Right lobe of liver (tissue), 6 donors: ENCODE measurements around the gene YARS1. TPM values are rescaled to one million over a fixed set of nuclear protein-coding genes. Genes with fewer than 3 reads are reported as not detected.
"Not testable (repeated sequence)": the region's sequence is repeated elsewhere in the genome, so short reads cannot be mapped to it uniquely, and the experiment has no call there.

Experiments
- ATAC-seq, 4 donors: fragments of 200-7000 bp; cut with Tn5 transposase; one replicate each; pipeline ENCODE4 v1.9.1; 2020; ENCODE audit warnings: mild to moderate bottlenecking in 4 of 4, moderate library complexity in 4 of 4
- DNase-seq, 3 donors: peaks; one replicate each; pipeline ENCODE4 v3.0.0-alpha.2; 2020
- H3K27ac ChIP-seq, 3 donors: fragments of 200-600 bp; one replicate each; pipeline ENCODE4 v1.8.0; 2022
- H3K27me3 ChIP-seq, 2 donors: fragments of 200-600 bp; one replicate each; pipeline ENCODE4 v1.8.0; 2022
- H3K36me3 ChIP-seq, 4 donors: fragments of 200-600 bp; sonication (generic) in 1 of 4; one replicate each; pipeline versions ENCODE4 v1.5.1 to v1.8.0; 2017 to 2022; ENCODE audit warnings: control low read depth in 1 of 4
- H3K4me1 ChIP-seq, 4 donors: fragments of 200-600 bp; sonication (generic) in 1 of 4; one replicate each; pipeline versions ENCODE4 v1.5.1 to v1.8.0; 2017 to 2022; ENCODE audit warnings: control low read depth in 1 of 4
- H3K4me3 ChIP-seq, 3 donors: fragments of 200-600 bp; one replicate each; pipeline ENCODE4 v1.8.0; 2022
- H3K9me3 ChIP-seq, 4 donors: fragments of 200-600 bp; sonication (generic) in 1 of 4; one replicate each; pipeline versions ENCODE4 v1.5.1 to v1.8.0; 2017 to 2022; ENCODE audit warnings: control low read depth in 1 of 4
- POLR2A ChIP-seq: fragments of 450-650 bp; IDR thresholded peaks from one replicate; pipeline ENCODE4 v1.6.1; 2017; ENCODE audit warnings: antibody characterized with exemption, mild to moderate bottlenecking
- WGBS: methylation state at CpG from one replicate; pipeline ENCODE4 v1.1.6; 2018; ENCODE audit warnings: low coverage, low lambda C conversion rate; ENCODE audit not compliant: insufficient coverage; ENCODE audit errors: missing lambda C conversion rate; 5-methylcytosine and 5-hydroxymethylcytosine counted together
- intact Hi-C, 2 donors: fragments of 100-400 bp; cut with DNase I; formaldehyde crosslinking; loops; one replicate each; pipeline versions ENCODE4 v1.11.2 to v1.14.1; 2022
- total RNA-seq, 6 experiments: library from RNA; depleted of rRNA in 2 of 6; stranded (reverse); fragments of >200 nt in 2 of 6; fragmentation: NEBNext Ultra II Directional in 3 of 6; extraction: Animal tissue kit (Norgen Biotek cat#: 25700) in 3 of 6; gene quantifications; one replicate each; pipeline versions ENCODE4 v1.1.0 to v1.2.4, GENCODE V29; 2016 to 2023
- TF ChIP-seq, protein P1 (sequence below), 4 donors: fragments of 200-600 bp in 3 of 4; fragments of 450-650 bp in 1 of 4; IDR thresholded peaks; one replicate each; pipeline versions ENCODE4 v1.5.1 to v1.8.0; 2016 to 2022; ENCODE audit warnings: antibody characterized with exemption in 4 of 4, mild to moderate bottlenecking in 2 of 4
- donor health status: DM: no; HTN: yes; CAD: no.
- donor health status: DM: no; HTN: no; CAD: no.
- donor health status: DM: no; HTN: no; CAD: no.
- donor health status: DM: no; HTN: yes; CAD: no.
- donor health status: DM: no; HTN: yes; CAD: no.

Gene YARS1
- total RNA-seq, 6 experiments from 2014 or later: 37.4 to 84.3 (median 53.5) TPM

DNA sequence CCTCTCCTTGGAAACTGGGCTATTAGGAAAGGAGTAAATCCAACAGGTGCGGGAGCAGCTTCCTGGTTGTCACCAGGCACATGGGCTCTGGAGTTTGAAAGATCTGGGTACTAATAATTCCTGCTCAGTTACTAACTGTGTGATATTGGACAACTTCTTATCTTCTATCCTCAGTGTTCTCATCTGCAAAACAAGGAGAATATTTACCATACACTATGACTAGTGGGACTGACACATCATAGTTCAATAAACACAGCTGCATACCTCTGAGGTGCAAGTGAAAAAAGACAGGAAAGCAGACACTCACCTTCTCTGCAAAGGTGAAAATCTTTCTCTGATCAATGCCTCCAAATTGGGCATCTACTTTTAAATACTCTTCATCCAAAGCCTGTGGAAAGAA, 19.7 kb downstream of the YARS1 start:
- Histone ChIP-seq H3K27me3 (no peaks in the 10 kb centered on the region), H3K4me3 (no peak overlapping the region), H3K4me1 (no peaks in the 10 kb centered on the region), H3K27ac (no peak overlapping the region), H3K36me3 (peaks cover 6 to 46% (median 14%) of the 10 kb centered on the region in 4 donors), H3K9me3 (no peaks in the 10 kb centered on the region)
- ATAC-seq (no peak), DNase-seq (no peak)
- no CpG with 5 or more reads among the region's 1 CpG for WGBS
- no peak for TF ChIP-seq POLR2A
- TF ChIP-seq, protein P1, sequence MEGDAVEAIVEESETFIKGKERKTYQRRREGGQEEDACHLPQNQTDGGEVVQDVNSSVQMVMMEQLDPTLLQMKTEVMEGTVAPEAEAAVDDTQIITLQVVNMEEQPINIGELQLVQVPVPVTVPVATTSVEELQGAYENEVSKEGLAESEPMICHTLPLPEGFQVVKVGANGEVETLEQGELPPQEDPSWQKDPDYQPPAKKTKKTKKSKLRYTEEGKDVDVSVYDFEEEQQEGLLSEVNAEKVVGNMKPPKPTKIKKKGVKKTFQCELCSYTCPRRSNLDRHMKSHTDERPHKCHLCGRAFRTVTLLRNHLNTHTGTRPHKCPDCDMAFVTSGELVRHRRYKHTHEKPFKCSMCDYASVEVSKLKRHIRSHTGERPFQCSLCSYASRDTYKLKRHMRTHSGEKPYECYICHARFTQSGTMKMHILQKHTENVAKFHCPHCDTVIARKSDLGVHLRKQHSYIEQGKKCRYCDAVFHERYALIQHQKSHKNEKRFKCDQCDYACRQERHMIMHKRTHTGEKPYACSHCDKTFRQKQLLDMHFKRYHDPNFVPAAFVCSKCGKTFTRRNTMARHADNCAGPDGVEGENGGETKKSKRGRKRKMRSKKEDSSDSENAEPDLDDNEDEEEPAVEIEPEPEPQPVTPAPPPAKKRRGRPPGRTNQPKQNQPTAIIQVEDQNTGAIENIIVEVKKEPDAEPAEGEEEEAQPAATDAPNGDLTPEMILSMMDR (IDR thresholded peaks at IDR 0.05): no peak
- intact Hi-C loops: no loop called here

DNA sequence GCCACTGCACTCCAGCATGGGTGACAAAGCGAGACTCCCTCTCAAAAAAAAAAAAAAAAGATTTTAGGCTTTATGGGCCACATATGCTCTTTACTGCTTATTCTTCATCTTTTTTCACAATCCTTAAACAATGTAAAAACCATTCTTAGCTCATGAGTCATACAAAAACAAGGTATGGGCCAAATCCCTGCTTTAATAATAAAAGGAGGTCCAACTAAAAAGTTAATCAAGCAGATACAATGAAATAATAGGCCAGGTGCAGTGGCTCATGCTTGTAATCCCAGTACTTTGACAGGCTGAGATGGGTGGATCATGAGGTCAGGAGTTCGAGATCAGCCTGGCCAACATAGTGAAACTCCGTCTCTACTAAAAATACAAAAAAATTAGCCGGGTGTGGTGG, 21.4 kb downstream of the YARS1 start:
- H3K9me3 ChIP-seq, ATAC-seq, H3K27ac ChIP-seq, H3K27me3 ChIP-seq, H3K4me3 ChIP-seq, DNase-seq, H3K4me1 ChIP-seq, intact Hi-C loops: not testable (repeated sequence)
- 100% methylated on average over 3 of the region's 4 CpGs for WGBS
- H3K36me3 ChIP-seq: peaks cover 7 to 52% (median 18%) of the 10 kb centered on the region in 4 donors

DNA sequence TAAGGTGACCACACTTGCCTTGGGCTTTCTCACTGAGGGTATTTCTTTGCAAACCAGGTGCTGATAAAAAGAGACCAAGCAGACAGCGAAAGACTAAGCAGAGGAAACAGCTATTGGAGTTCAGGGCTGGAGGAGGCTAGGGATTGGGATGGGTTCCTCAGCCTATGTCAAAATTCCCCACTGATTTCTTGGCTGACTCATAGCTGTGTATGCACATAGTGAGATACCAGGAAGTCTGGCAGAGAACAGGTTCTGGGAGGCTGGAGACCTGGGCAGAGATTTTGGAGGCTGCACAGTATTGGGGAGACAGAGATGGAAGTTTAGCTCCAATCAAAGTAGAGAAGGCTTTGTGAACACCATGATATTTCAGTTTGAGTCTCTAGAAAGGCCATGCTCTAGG, 25.3 kb downstream of the YARS1 start:
- H3K9me3 ChIP-seq: no peaks in the 10 kb centered on the region
- ATAC-seq (peak in 1 of 4 donors; percentile 39), DNase-seq (no peak)
- H3K36me3 ChIP-seq: peaks cover 0 to 58% (median 21%) of the 10 kb centered on the region in 4 donors
- H3K27me3 ChIP-seq: no peaks in the 10 kb centered on the region
- H3K27ac ChIP-seq: no peak overlapping the region
- no peak overlapping the region for H3K4me3 ChIP-seq
- 100% methylated on average over 1 of the region's 1 CpG for WGBS
- intact Hi-C loops: no loop called here
- no peak for TF ChIP-seq POLR2A
- TF ChIP-seq, protein P1 (IDR thresholded peaks at IDR 0.05): no peak
- no peaks in the 10 kb centered on the region for H3K4me1 ChIP-seq

DNA sequence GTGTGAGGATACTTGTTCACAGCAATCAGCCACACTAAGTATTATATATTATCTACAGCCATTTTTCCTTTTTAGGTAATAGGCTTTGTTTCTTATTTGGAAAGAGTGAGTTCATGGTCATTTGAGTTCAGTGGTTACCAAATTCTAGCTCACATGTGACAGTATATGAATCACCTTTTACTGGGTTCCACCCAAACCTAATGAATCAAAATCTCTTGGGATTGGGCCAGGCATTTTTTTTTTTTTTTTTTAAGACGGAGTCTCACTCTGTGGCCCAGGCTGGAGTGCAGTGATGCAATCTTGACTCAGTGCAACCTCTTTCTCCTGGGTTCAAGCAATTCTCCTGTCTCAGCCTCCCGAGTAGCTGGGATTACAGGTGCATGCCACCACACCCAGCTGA, 27.8 kb downstream of the YARS1 start:
- DNase-seq, H3K4me1 ChIP-seq, H3K9me3 ChIP-seq, H3K27me3 ChIP-seq, H3K4me3 ChIP-seq, intact Hi-C loops: not testable (repeated sequence)
- Histone ChIP-seq H3K27ac (peak overlapping the region in 1 of 3 donors; percentile 35), H3K36me3 (peaks cover 5 to 72% (median 33%) of the 10 kb centered on the region in 4 donors)
- 45% methylated on average over 2 of the region's 2 CpGs for WGBS
- ATAC-seq: peak in 2 of 4 donors; percentile 13 to 75

DNA sequence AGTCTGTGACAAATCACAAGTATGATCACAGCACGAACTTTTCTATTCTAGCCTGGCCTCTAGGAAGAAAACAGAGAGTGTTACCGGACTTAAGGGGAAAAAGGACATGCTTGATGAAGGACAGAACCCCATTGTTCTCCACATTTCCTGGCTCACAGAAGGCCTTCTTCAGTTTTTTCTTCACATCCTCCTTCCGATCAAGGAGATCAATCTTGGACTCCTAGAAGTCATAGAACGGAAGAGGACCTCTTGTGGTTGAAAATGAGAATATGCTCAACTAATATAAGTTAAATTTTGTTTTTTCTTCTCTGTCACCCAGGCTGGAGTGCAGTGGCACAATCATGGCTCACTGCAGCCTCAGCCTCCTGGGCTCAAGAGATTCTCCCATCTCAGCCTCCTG, 30.3 kb downstream of the YARS1 start:
- H3K4me3 ChIP-seq: no peak overlapping the region
- intact Hi-C loops: no loop called here
- no peaks in the 10 kb centered on the region for H3K27me3 ChIP-seq
- TF ChIP-seq, protein P1 (IDR thresholded peaks at IDR 0.05): peak in 3 of 4 donors; percentile 10 to 27 (median 20)
- no peak for TF ChIP-seq POLR2A
- H3K36me3 ChIP-seq: peaks cover 5 to 82% (median 34%) of the 10 kb centered on the region in 4 donors
- 57% methylated on average over 4 of the region's 4 CpGs for WGBS
- no peak for DNase-seq
- ATAC-seq: peak in 3 of 4 donors; percentile 22 to 49 (median 34)
- H3K27ac ChIP-seq: no peak overlapping the region
- no peaks in the 10 kb centered on the region for H3K9me3 ChIP-seq
- H3K4me1 ChIP-seq: no peaks in the 10 kb centered on the region

DNA sequence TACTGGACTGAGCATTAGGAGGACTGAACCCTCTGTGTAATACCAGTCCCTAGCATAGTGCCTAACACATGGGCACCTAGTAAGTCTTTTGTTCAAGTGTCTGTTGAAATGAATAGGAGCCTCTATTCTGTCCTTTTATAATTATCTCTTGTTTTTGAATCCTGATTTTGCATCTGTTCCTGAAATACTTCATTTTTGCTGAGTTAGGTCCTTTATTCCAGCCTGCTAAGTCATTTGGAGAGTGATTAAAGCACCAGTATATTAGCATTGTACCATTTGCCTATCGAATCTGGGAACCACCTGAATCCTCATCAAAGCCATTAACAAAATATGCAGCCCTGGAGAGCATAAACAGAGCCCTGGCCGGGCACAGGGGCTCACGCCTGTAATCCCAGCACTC, 32.3 kb downstream of the YARS1 start:
- H3K4me1 ChIP-seq: no peaks in the 10 kb centered on the region
- H3K27me3 ChIP-seq: no peaks in the 10 kb centered on the region
- intact Hi-C loops: no loop called here
- TF ChIP-seq, protein P1 (IDR thresholded peaks at IDR 0.05): no peak
- no peak for TF ChIP-seq POLR2A
- no peaks in the 10 kb centered on the region for H3K9me3 ChIP-seq
- no peak overlapping the region for H3K4me3 ChIP-seq
- peaks cover 5 to 88% (median 46%) of the 10 kb centered on the region in 4 donors for H3K36me3 ChIP-seq
- 85% methylated on average over 3 of the region's 3 CpGs for WGBS
- no peak for ATAC-seq
- no peak for DNase-seq
- H3K27ac ChIP-seq: no peak overlapping the region
